GM12878 (cell line): ENCODE data around the gene NADSYN1. TPM values are rescaled to one million over a fixed set of nuclear protein-coding genes. Genes with fewer than 3 reads are reported as not detected.

Experiments used
- CBX3 ChIP-seq: fragments of 200-600 bp; sonication (generic); IDR thresholded peaks from 2 replicates; pipeline ENCODE4 v1.6.1; 2016; ENCODE audit warnings: low read depth, borderline replicate concordance
- E4F1 ChIP-seq: fragments of 450-650 bp; IDR thresholded peaks from 2 replicates; pipeline ENCODE4 v1.6.1; 2018; ENCODE audit warnings: borderline replicate concordance, mild to moderate bottlenecking; ENCODE audit not compliant: partially characterized antibody
- FOXM1 ChIP-seq: IDR thresholded peaks from 2 replicates; pipeline ENCODE4 v1.6.1; 2012; ENCODE audit warnings: low read depth, mild to moderate bottlenecking, inconsistent platforms, low read length, moderate library complexity
- HDAC2 ChIP-seq: fragments of 200-600 bp; sonication (generic); IDR thresholded peaks from 2 replicates; pipeline ENCODE4 v1.6.1; 2017
- KAT2A ChIP-seq: conservative IDR thresholded peaks from 2 replicates; pipeline ENCODE4 v1.6.1; 2011; ENCODE audit warnings: low read depth, low read length; ENCODE audit not compliant: control insufficient read depth
- MAX ChIP-seq: IDR thresholded peaks from 2 replicates; pipeline ENCODE4 v1.6.1; 2012; ENCODE audit warnings: low read depth, low read length, improper control_type of control experiment
- MTA2 ChIP-seq: fragments of 450-650 bp; IDR thresholded peaks from 2 replicates; pipeline ENCODE4 v1.6.1; 2016; ENCODE audit warnings: low read depth, mild to moderate bottlenecking, moderate library complexity
- MYB ChIP-seq: fragments of 150-350 bp; IDR thresholded peaks from 2 replicates; pipeline ENCODE4 v1.6.1; 2014; ENCODE audit warnings: mild to moderate bottlenecking, low read depth, low read length, borderline replicate concordance
- MYC ChIP-seq: IDR thresholded peaks from 2 replicates; pipeline ENCODE4 v1.6.1; 2011; ENCODE audit warnings: mild to moderate bottlenecking, low read length, moderate library complexity, inconsistent platforms; ENCODE audit not compliant: insufficient read depth, insufficient replicate concordance, insufficient read length, severe bottlenecking
- NBN ChIP-seq: fragments of 450-650 bp; IDR thresholded peaks from 2 replicates; pipeline ENCODE4 v1.6.1; 2016
- NFYB ChIP-seq: IDR thresholded peaks from 2 replicates; pipeline ENCODE4 v1.6.1; 2011; ENCODE audit warnings: low read depth, mild to moderate bottlenecking, low read length, improper control_type of control experiment, moderate library complexity; ENCODE audit not compliant: insufficient read depth
- NKRF ChIP-seq: fragments of 450-650 bp; conservative IDR thresholded peaks from 2 replicates; pipeline ENCODE4 v1.6.1; 2017; ENCODE audit warnings: mild to moderate bottlenecking, moderate library complexity
- POLR2A ChIP-seq: IDR thresholded peaks from 2 replicates; pipeline ENCODE4 v1.6.1; 2011; ENCODE audit warnings: low read depth, mild to moderate bottlenecking, low read length
- RCOR1 ChIP-seq: conservative IDR thresholded peaks from 2 replicates; pipeline ENCODE4 v1.6.1; 2012; ENCODE audit warnings: low read depth, low read length, improper control_type of control experiment
- SMAD1 ChIP-seq: fragments of 450-650 bp; IDR thresholded peaks from 2 replicates; pipeline ENCODE4 v1.6.1; 2018; ENCODE audit warnings: mild to moderate bottlenecking, low read depth; ENCODE audit not compliant: partially characterized antibody
- SREBF2 ChIP-seq: IDR thresholded peaks from 2 replicates; pipeline ENCODE4 v1.6.1; 2012; ENCODE audit warnings: mild to moderate bottlenecking, low read length
- SRF ChIP-seq, 2 experiments: IDR thresholded peaks; 2 replicates each; pipeline ENCODE4 v1.6.1; 2011; ENCODE audit warnings: low read depth in 2 of 2, low read length in 2 of 2, mild to moderate bottlenecking in 1 of 2, moderate library complexity in 1 of 2
- TAF1 ChIP-seq: IDR thresholded peaks from 2 replicates; pipeline ENCODE4 v1.6.1; 2011; ENCODE audit warnings: mild to moderate bottlenecking, low read depth, low read length, borderline replicate concordance
- TCF7 ChIP-seq: IDR thresholded peaks from 2 replicates; pipeline ENCODE4 v1.6.1; 2014; ENCODE audit warnings: antibody characterized with exemption, borderline replicate concordance
- ZBTB33 ChIP-seq: fragments of 450-650 bp; IDR thresholded peaks from 2 replicates; pipeline ENCODE4 v1.6.1; 2017; ENCODE audit warnings: mild to moderate bottlenecking
- ZNF274 ChIP-seq: IDR thresholded peaks from one replicate; pipeline ENCODE4 v1.8.0; 2011; ENCODE audit not compliant: insufficient read length, insufficient read depth
- polyA plus RNA-seq, 11 experiments: library from polyadenylated mRNA; depleted of rRNA in 4 of 11; unstranded in 6 of 11; stranded (reverse) in 5 of 11; fragments of >200 nt; fragmentation: Nextera tagmentation in 4 of 11; fragmentation: Illumina TruSeq in 1 of 11; extraction: Ambion mirVana in 4 of 11; extraction: Trizol in 1 of 11; gene quantifications; 1 replicate in 1 of 11; 2 replicates in 10 of 11; pipeline versions ENCODE4 v1.2.1 to v1.2.3, GENCODE V29; 2011 to 2016; ENCODE audit warnings: inconsistent platforms in 2 of 11, missing spikeins in 2 of 11, low read depth in 1 of 11
- total RNA-seq, 4 experiments: library from RNA; depleted of rRNA in 3 of 4; stranded (reverse); fragments of >200 nt in 3 of 4; fragmentation: Illumina TruSeq in 1 of 4; extraction: Trizol in 1 of 4; gene quantifications; 2 replicates each; pipeline versions ENCODE4 v1.2.1 to v1.2.3, GENCODE V29; 2013 to 2021

Gene NADSYN1
- total and polyA plus RNA-seq, 10 of the 15 experiments (the other 5 are each of a cell fraction or from before 2014, with no cell fraction given): 12.2 to 90.2 (median 69.5) TPM

- no peak for TF ChIP-seq SMAD1
- no peak for TF ChIP-seq MTA2
- no peak for TF ChIP-seq ZBTB33
- TF ChIP-seq MYB: no peak
- no peak for TF ChIP-seq TCF7
- TF ChIP-seq TAF1: 0 out of 2 replicates have a peak, but pooled peaks have one; percentile 24
- TF ChIP-seq MAX: peak; percentile 84
- TF ChIP-seq CBX3: no peak
- TF ChIP-seq RCOR1: no peak; the same call in 1 of the 2 replicates
- no peak for TF ChIP-seq ZNF274
- TF ChIP-seq NFYB: peak; percentile 88
- TF ChIP-seq E4F1: peak; percentile 73
- TF ChIP-seq POLR2A: peak; percentile 89
- peak; percentile 22 for TF ChIP-seq MYC
- TF ChIP-seq NKRF: peak; percentile 86
- peak; percentile 38; the same call in 1 of the 2 replicates for TF ChIP-seq NBN
- no peak for TF ChIP-seq HDAC2
- TF ChIP-seq SRF (IDR thresholded peaks at IDR 0.05; ENCODE audit: low read depth in 2 of 2, low read length in 2 of 2): no peak
- no peak; the same call in 1 of the 2 replicates for TF ChIP-seq SREBF2
- TF ChIP-seq FOXM1: no peak
- TF ChIP-seq KAT2A: no peak
Observed at GRCh38 chr11:71448257-71449171, 4.5 kb upstream of the NADSYN1 start, which contains the start of gene DHCR7 (continued).
